NCI-H1694 treated with DMSO at 0.1 percent for 48 hours (cell line): ENCODE results near the gene PRPSAP1.
"Not testable (repeated sequence)": the region's sequence is repeated elsewhere in the genome, so short reads cannot be mapped to it uniquely, and the experiment has no call there.

Experiments used
- DNase-seq: peaks from one replicate; lab custom pipeline; 2025; lab: John Stamatoyannopoulos, UW

PRPSAP1 gene

GRCh38 chr17:76359776-76360175 is 6.1 kb upstream of the PRPSAP1 start:
- not testable (repeated sequence) for DNase-seq

GRCh38 chr17:76359375-76359774 is 5.7 kb upstream of the PRPSAP1 start:
- no peak for DNase-seq

GRCh38 chr17:76357597-76358158 is 4.0 kb upstream of the PRPSAP1 start:
- DNase-seq, result no peak

- no peak for DNase-seq
These were observed 3.2 kb upstream of the PRPSAP1 start for GRCh38 chr17:76356803-76357456.

- no peak for DNase-seq
These were observed 1.1 kb upstream of the PRPSAP1 start for GRCh38 chr17:76354747-76355310.

GRCh38 chr17:76354317-76354729 is 607 bp upstream of the PRPSAP1 start:
- no peak for DNase-seq

- DNase-seq, result no peak
These were observed 615 bp downstream of the PRPSAP1 start for GRCh38 chr17:76353004-76353598.

GRCh38 chr17:76351526-76352071 is 2.1 kb downstream of the PRPSAP1 start:
- DNase-seq, result no peak

- no peak for DNase-seq
These were observed 3.3 kb downstream of the PRPSAP1 start for GRCh38 chr17:76350463-76350862.

GRCh38 chr17:76346936-76347335 is 6.8 kb downstream of the PRPSAP1 start:
- DNase-seq, result not testable (repeated sequence)

GRCh38 chr17:76345377-76345974 is 8.2 kb downstream of the PRPSAP1 start:
- DNase-seq, result no peak

- DNase-seq, result no peak
These were observed 10.6 kb downstream of the PRPSAP1 start for GRCh38 chr17:76343106-76343505.

- DNase-seq, result no peak
These were observed 12.4 kb downstream of the PRPSAP1 start for GRCh38 chr17:76341301-76341700.

GRCh38 chr17:76337413-76337777 is 16.3 kb downstream of the PRPSAP1 start:
- DNase-seq, result no peak

GRCh38 chr17:76336756-76337412 is 16.8 kb downstream of the PRPSAP1 start:
- no peak for DNase-seq

- no peak for DNase-seq
These were observed 17.9 kb downstream of the PRPSAP1 start for GRCh38 chr17:76335716-76336381.

GRCh38 chr17:76333673-76334505 is 19.8 kb downstream of the PRPSAP1 start:
- no peak for DNase-seq

GRCh38 chr17:76331083-76331482 is 22.6 kb downstream of the PRPSAP1 start:
- DNase-seq, result no peak

- DNase-seq, result no peak
These were observed 24.1 kb downstream of the PRPSAP1 start for GRCh38 chr17:76329664-76330063.

GRCh38 chr17:76327696-76328095 is 26.0 kb downstream of the PRPSAP1 start:
- DNase-seq, result no peak

GRCh38 chr17:76326306-76326705 is 27.4 kb downstream of the PRPSAP1 start:
- no peak for DNase-seq
